Esophagus muscularis mucosa (tissue), 4 donors: ENCODE results near the gene SEL1L3. TPM values are rescaled to one million over a fixed set of nuclear protein-coding genes. Genes with fewer than 3 reads are reported as not detected.

Source experiments
- DNase-seq: peaks from one replicate; pipeline ENCODE4 v3.0.0-alpha.2; 2017; ENCODE audit errors: extremely low spot score
- H3K27ac ChIP-seq, 4 donors: fragments of 200-600 bp; sonication (generic); replicated peaks in 1 of 4; 1 replicate in 3 of 4; 2 replicates in 1 of 4; pipeline ENCODE4 v1.5.1; 2016 to 2019; ENCODE audit warnings: mild to moderate bottlenecking in 1 of 4
- H3K27me3 ChIP-seq, 4 donors: fragments of 200-600 bp; sonication (generic); one replicate each; pipeline versions ENCODE4 v1.5.1 to v1.6.0; 2016 to 2019
- H3K36me3 ChIP-seq, 4 donors: fragments of 200-600 bp; sonication (generic); one replicate each; pipeline ENCODE4 v1.5.1; 2016 to 2019
- H3K4me1 ChIP-seq, 4 donors: fragments of 200-600 bp; sonication (generic); one replicate each; pipeline ENCODE4 v1.5.1; 2016 to 2019
- H3K4me3 ChIP-seq, 4 donors: fragments of 200-600 bp; sonication (generic); 1 replicate in 2 of 4; 2 replicates in 2 of 4; pipeline ENCODE4 v1.5.1; 2016 to 2019; ENCODE audit warnings: mild to moderate bottlenecking in 4 of 4, moderate library complexity in 1 of 4
- H3K9me3 ChIP-seq, 4 donors: fragments of 200-600 bp; sonication (generic); 1 replicate in 3 of 4; 2 replicates in 1 of 4; pipeline ENCODE4 v1.5.1; 2016 to 2019
- EP300 ChIP-seq: sonication (generic); formaldehyde crosslinking; IDR thresholded peaks from one replicate; pipeline ENCODE4 v1.6.1; 2017; ENCODE audit warnings: antibody characterized with exemption
- POLR2A ChIP-seq: fragments of 450-650 bp; IDR thresholded peaks from one replicate; pipeline ENCODE4 v1.6.1; 2017; ENCODE audit warnings: antibody characterized with exemption, moderate library complexity, mild to moderate bottlenecking, low read depth
- POLR2AphosphoS5 ChIP-seq, 2 donors: sonication (generic); formaldehyde crosslinking; IDR thresholded peaks; one replicate each; pipeline ENCODE4 v1.6.1; 2017; ENCODE audit warnings: antibody characterized with exemption in 2 of 2
- WGBS: methylation state at CpG from one replicate; pipeline ENCODE4 v1.1.5; 2018; 5-methylcytosine and 5-hydroxymethylcytosine counted together
- intact Hi-C: fragments of 100-400 bp; cut with DNase I; formaldehyde crosslinking; loops from one replicate; pipeline ENCODE4 v1.15.1; 2023
- total RNA-seq, 4 donors: library from RNA; depleted of rRNA; stranded (reverse); fragments of >200 nt; gene quantifications; one replicate each; pipeline versions ENCODE4 v1.1.0 to v1.2.1, GENCODE V29; 2016
- TF ChIP-seq, protein P1 (sequence below), 3 experiments: fragments of 200-600 bp in 2 of 3; fragments of 450-650 bp in 1 of 3; sonication (generic) in 2 of 3; IDR thresholded peaks; one replicate each; pipeline ENCODE4 v1.5.1; 2017 to 2019; ENCODE audit warnings: antibody characterized with exemption in 3 of 3, mild to moderate bottlenecking in 2 of 3, moderate library complexity in 1 of 3

SEL1L3 gene
- total RNA-seq, 4 donors from 2014 or later: 3.3 to 11.7 (median 5.7) TPM

GRCh38 chr4:25811841-25812240 is 50.9 kb downstream of the SEL1L3 start:
- whole genome bisulfite sequencing: 92% methylated on average over 9 of the region's 9 CpGs
- TF ChIP-seq POLR2AphosphoS5 (IDR thresholded peaks at IDR 0.05): no peak
- TF ChIP-seq, protein P1, sequence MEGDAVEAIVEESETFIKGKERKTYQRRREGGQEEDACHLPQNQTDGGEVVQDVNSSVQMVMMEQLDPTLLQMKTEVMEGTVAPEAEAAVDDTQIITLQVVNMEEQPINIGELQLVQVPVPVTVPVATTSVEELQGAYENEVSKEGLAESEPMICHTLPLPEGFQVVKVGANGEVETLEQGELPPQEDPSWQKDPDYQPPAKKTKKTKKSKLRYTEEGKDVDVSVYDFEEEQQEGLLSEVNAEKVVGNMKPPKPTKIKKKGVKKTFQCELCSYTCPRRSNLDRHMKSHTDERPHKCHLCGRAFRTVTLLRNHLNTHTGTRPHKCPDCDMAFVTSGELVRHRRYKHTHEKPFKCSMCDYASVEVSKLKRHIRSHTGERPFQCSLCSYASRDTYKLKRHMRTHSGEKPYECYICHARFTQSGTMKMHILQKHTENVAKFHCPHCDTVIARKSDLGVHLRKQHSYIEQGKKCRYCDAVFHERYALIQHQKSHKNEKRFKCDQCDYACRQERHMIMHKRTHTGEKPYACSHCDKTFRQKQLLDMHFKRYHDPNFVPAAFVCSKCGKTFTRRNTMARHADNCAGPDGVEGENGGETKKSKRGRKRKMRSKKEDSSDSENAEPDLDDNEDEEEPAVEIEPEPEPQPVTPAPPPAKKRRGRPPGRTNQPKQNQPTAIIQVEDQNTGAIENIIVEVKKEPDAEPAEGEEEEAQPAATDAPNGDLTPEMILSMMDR (IDR thresholded peaks at IDR 0.05): no peak
- TF ChIP-seq POLR2A: no peak
- TF ChIP-seq EP300: no peak
- H3K4me1 ChIP-seq: peaks cover 14 to 24% (median 23%) of the 10 kb centered on the region in 4 donors
- no peaks in the 10 kb centered on the region for H3K36me3 ChIP-seq
- intact Hi-C loops: no loop called here
- DNase-seq: no peak
- H3K27ac ChIP-seq: no peak overlapping the region
- no peaks in the 10 kb centered on the region for H3K27me3 ChIP-seq
- H3K9me3 ChIP-seq: no peaks in the 10 kb centered on the region
- H3K4me3 ChIP-seq: no peak overlapping the region

DNA sequence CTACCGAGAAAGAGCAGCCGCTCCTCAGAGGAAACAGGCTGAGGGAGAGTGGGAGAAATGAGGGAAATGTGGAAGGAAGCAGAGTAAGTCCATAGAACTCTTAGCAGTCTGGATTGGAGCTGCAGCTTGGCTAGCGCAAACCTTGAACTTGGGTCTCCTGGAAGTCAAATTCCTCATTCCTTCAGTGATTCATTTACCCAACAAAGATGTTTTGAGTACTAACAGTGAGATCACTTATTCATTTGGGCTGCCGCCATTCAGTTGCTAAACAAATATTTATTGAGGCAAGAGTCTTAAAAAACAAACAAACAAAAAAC is 51.5 kb downstream of the SEL1L3 start:
- TF ChIP-seq POLR2A (no peak), EP300 (no peak), POLR2AphosphoS5 (IDR thresholded peaks at IDR 0.05) (no peak)
- TF ChIP-seq, protein P1 (IDR thresholded peaks at IDR 0.05): no peak
- intact Hi-C loops: no loop called here
- 84% methylated on average over 4 of the region's 4 CpGs for WGBS

GRCh38 chr4:25810461-25811373 is 52.1 kb downstream of the SEL1L3 start:
- H3K9me3 ChIP-seq: no peaks in the 10 kb centered on the region
- H3K27me3 ChIP-seq: no peaks in the 10 kb centered on the region
- WGBS: 87% methylated on average over 10 of the region's 23 CpGs
- no peak overlapping the region for H3K4me3 ChIP-seq
- TF ChIP-seq POLR2A (no peak), POLR2AphosphoS5 (IDR thresholded peaks at IDR 0.05) (no peak), EP300 (no peak)
- TF ChIP-seq, protein P1 (IDR thresholded peaks at IDR 0.05): no peak
- DNase-seq: no peak
- H3K27ac ChIP-seq: no peak overlapping the region
- H3K36me3 ChIP-seq: no peaks in the 10 kb centered on the region
- H3K4me1 ChIP-seq: peaks cover 14 to 24% (median 23%) of the 10 kb centered on the region in 4 donors
- intact Hi-C loops: no loop called here

More for the DNA sequence above, 51.5 kb downstream of the SEL1L3 start:
- peaks cover 14 to 24% (median 23%) of the 10 kb centered on the region in 4 donors for H3K4me1 ChIP-seq
- no peaks in the 10 kb centered on the region for H3K27me3 ChIP-seq
- no peaks in the 10 kb centered on the region for H3K9me3 ChIP-seq
- no peak overlapping the region for H3K27ac ChIP-seq
- no peak overlapping the region for H3K4me3 ChIP-seq
- H3K36me3 ChIP-seq: no peaks in the 10 kb centered on the region
- DNase-seq: no peak

DNA sequence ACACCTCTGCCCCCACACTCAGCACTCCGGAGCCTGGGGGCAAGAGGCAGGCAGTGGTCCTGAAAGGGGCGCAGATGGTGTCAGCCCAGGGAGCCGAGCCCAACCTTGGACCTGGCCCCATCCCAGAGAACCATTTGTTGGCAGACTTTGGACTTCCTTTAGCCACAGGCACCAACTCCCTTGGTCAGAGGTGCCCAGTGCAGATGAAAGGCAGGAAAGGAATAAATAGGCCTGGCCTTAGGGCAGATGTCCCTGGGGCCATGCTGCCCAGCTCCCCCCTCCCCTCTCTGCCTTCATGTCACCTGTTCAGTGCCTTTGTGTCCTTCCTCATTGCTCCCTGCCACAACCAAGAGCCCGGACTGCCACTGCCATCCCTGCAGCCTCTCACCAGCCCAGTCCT is 52.8 kb downstream of the SEL1L3 start:
- no peaks in the 10 kb centered on the region for H3K27me3 ChIP-seq
- TF ChIP-seq POLR2A: no peak
- TF ChIP-seq EP300: no peak
- TF ChIP-seq POLR2AphosphoS5 (IDR thresholded peaks at IDR 0.05): no peak
- TF ChIP-seq, protein P1 (IDR thresholded peaks at IDR 0.05): no peak

More for the DNA sequence above, 52.8 kb downstream of the SEL1L3 start:
- WGBS: 93% methylated on average over 4 of the region's 4 CpGs
- H3K9me3 ChIP-seq: no peaks in the 10 kb centered on the region
- no peaks in the 10 kb centered on the region for H3K36me3 ChIP-seq
- intact Hi-C loops: no loop called here
- H3K27ac ChIP-seq: no peak overlapping the region
- peaks cover 14 to 24% (median 23%) of the 10 kb centered on the region in 4 donors for H3K4me1 ChIP-seq
- no peak for DNase-seq
- H3K4me3 ChIP-seq: no peak overlapping the region
